Vagina (tissue), 2 donors: Measurements from ENCODE around the gene ITPK1. TPM values are rescaled to one million over a fixed set of nuclear protein-coding genes. Genes with fewer than 3 reads are reported as not detected.

Source experiments
- DNase-seq, 2 donors: peaks; one replicate each; pipeline ENCODE4 v3.0.0-alpha.2; 2017; ENCODE audit errors: extremely low spot score in 2 of 2
- H3K27ac ChIP-seq: fragments of 200-600 bp; sonication (generic); one replicate; pipeline ENCODE4 v1.5.1; 2019
- H3K27me3 ChIP-seq: fragments of 200-600 bp; sonication (generic); one replicate; pipeline ENCODE4 v1.5.1; 2019
- H3K36me3 ChIP-seq, 2 donors: fragments of 200-600 bp; sonication (generic); one replicate each; pipeline ENCODE4 v1.5.1; 2017 to 2019
- H3K4me1 ChIP-seq: fragments of 200-600 bp; sonication (generic); one replicate; pipeline ENCODE4 v1.5.1; 2019
- H3K4me3 ChIP-seq, 2 donors: fragments of 200-600 bp; sonication (generic); 1 replicate in 1 of 2; 2 replicates in 1 of 2; pipeline ENCODE4 v1.5.1; 2016 to 2019
- H3K9me3 ChIP-seq: fragments of 200-600 bp; sonication (generic); one replicate; pipeline ENCODE4 v1.5.1; 2019
- POLR2A ChIP-seq, 2 donors: fragments of 450-650 bp; IDR thresholded peaks; one replicate each; pipeline ENCODE4 v1.6.1; 2017; ENCODE audit warnings: antibody characterized with exemption in 2 of 2, mild to moderate bottlenecking in 2 of 2, moderate library complexity in 2 of 2
- POLR2AphosphoS5 ChIP-seq, 2 donors: sonication (generic); formaldehyde crosslinking; IDR thresholded peaks; one replicate each; pipeline ENCODE4 v1.9.0; 2017; ENCODE audit warnings: antibody characterized with exemption in 2 of 2, mild to moderate bottlenecking in 2 of 2, low read depth in 1 of 2; ENCODE audit not compliant: insufficient read depth in 1 of 2
- intact Hi-C: fragments of 100-400 bp; cut with DNase I; formaldehyde crosslinking; loops from one replicate; pipeline ENCODE4 v1.15.1; 2023
- total RNA-seq: library from RNA; depleted of rRNA; stranded (reverse); fragments of >200 nt; gene quantifications from one replicate; pipeline ENCODE4 v1.2.3, GENCODE V29; 2016
- TF ChIP-seq, protein P1 (sequence below), 3 experiments: fragments of 450-650 bp in 2 of 3; fragments of 200-600 bp in 1 of 3; sonication (generic) in 1 of 3; IDR thresholded peaks; one replicate each; pipeline ENCODE4 v1.5.1; 2017 to 2019; ENCODE audit warnings: antibody characterized with exemption in 3 of 3, mild to moderate bottlenecking in 2 of 3, moderate library complexity in 2 of 3

ITPK1 gene
- total RNA-seq, 1 donor from 2014 or later = 49.6 TPM

DNA sequence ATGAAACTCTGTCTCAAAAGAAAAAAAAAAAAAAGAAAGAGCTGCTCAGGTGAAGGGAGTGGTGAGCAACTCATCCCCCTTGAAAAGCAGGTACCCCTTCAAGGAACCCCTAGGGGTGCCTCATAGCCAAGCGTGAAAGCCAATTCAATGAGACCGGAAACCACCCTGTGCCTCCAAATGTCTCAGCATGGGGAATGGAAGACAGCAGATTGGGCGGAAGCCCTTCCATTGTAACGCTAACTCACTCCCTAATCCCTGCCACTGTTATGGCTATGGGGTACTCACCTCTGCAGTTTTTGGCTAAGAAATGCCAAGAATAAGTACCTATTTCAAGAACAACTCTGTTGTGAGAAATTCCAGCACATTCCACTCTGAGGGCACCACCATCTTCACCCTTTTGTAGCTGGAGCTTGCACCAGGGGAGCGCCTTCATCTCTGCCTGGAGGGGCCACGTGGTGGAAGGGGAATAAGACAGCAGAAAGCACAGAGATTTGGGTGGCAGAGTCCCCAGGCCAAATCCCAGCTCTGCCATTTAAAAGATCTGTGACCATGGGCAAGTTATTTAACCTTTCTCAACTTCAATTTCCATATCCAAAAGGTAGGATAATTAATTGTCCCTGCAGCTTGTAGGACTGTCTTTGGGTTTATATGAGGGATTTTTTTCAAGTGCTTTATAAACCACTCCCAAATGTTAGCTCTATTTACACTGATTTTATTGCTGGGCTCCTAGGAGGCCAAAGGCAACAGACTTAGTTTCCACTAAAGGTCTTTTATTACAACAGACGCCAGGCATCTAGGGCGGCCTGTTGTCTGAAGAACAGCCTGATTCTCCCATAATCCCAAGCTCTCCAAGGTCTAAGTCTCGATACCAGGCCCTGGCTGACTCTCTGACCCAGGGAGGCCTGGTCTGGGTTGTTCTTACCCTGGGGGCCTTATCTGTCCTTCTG lies 63.9 kb downstream of the ITPK1 start:
- intact Hi-C loops = no loop called here
- peaks cover 58% of the 10 kb centered on the region for H3K4me1 ChIP-seq
- peak overlapping the region; percentile 71 for H3K27ac ChIP-seq
- no peaks in the 10 kb centered on the region for H3K36me3 ChIP-seq
- no peak for TF ChIP-seq POLR2AphosphoS5 (IDR thresholded peaks at IDR 0.05; ENCODE audit: insufficient read depth in 1 of 2, low read depth in 1 of 2)
- TF ChIP-seq, protein P1, sequence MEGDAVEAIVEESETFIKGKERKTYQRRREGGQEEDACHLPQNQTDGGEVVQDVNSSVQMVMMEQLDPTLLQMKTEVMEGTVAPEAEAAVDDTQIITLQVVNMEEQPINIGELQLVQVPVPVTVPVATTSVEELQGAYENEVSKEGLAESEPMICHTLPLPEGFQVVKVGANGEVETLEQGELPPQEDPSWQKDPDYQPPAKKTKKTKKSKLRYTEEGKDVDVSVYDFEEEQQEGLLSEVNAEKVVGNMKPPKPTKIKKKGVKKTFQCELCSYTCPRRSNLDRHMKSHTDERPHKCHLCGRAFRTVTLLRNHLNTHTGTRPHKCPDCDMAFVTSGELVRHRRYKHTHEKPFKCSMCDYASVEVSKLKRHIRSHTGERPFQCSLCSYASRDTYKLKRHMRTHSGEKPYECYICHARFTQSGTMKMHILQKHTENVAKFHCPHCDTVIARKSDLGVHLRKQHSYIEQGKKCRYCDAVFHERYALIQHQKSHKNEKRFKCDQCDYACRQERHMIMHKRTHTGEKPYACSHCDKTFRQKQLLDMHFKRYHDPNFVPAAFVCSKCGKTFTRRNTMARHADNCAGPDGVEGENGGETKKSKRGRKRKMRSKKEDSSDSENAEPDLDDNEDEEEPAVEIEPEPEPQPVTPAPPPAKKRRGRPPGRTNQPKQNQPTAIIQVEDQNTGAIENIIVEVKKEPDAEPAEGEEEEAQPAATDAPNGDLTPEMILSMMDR (IDR thresholded peaks at IDR 0.05) = no peak
- TF ChIP-seq POLR2A (IDR thresholded peaks at IDR 0.05) = no peak
- H3K27me3 ChIP-seq = no peaks in the 10 kb centered on the region
- no peak overlapping the region for H3K4me3 ChIP-seq
- H3K9me3 ChIP-seq = no peaks in the 10 kb centered on the region
- no peak for DNase-seq

GRCh38 chr14:93050761-93051160 lies 65.0 kb downstream of the ITPK1 start:
- H3K4me1 ChIP-seq = peaks cover 58% of the 10 kb centered on the region

DNA sequence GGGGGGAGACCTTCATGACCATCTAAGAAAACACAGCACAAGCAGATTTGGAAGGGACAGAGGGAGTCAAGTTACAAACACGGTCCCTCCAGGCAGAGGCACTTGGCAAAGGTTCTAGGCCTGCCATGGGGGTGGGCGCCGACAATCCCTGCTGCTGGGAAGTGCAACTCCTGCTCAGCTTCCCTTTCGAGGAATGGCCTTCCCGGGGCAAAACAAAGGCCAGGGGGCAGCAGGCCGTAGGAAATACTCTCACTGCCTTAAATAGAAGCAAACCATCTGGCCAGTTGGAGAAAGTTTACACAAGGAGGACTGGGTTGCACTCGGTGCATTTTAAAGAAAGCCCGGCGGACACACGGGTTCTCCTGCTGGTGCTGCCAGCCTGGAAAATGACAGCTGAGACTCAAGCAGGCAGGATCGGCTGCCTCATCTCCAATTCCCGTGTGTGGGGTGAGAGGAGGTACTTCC lies 65.8 kb downstream of the ITPK1 start:
- DNase-seq = no peak
- H3K4me1 ChIP-seq = peaks cover 58% of the 10 kb centered on the region
- peak; percentile 9 to 58 for TF ChIP-seq POLR2AphosphoS5 (IDR thresholded peaks at IDR 0.05; ENCODE audit: insufficient read depth in 1 of 2, low read depth in 1 of 2)
- TF ChIP-seq, protein P1 (IDR thresholded peaks at IDR 0.05) = no peak
- no peaks in the 10 kb centered on the region for H3K27me3 ChIP-seq
- no peaks in the 10 kb centered on the region for H3K36me3 ChIP-seq
- peak overlapping the region; percentile 46 for H3K27ac ChIP-seq
- no peaks in the 10 kb centered on the region for H3K9me3 ChIP-seq
- H3K4me3 ChIP-seq = no peak overlapping the region
- intact Hi-C loops = loop anchor here (10.0 kb wide), 1 partner anchor 65 kb away; the partner anchor contains the start of gene ITPK1

More at GRCh38 chr14:93050761-93051160, 65.0 kb downstream of the ITPK1 start:
- H3K27ac ChIP-seq = peak overlapping the region; percentile 46
- intact Hi-C loops = no loop called here
- H3K36me3 ChIP-seq = no peaks in the 10 kb centered on the region
- H3K9me3 ChIP-seq = no peaks in the 10 kb centered on the region
- no peaks in the 10 kb centered on the region for H3K27me3 ChIP-seq
- TF ChIP-seq, protein P1 (IDR thresholded peaks at IDR 0.05) = no peak
- TF ChIP-seq POLR2A (IDR thresholded peaks at IDR 0.05) (no peak), POLR2AphosphoS5 (IDR thresholded peaks at IDR 0.05; ENCODE audit: insufficient read depth in 1 of 2, low read depth in 1 of 2) (no peak)
- DNase-seq = no peak
- no peak overlapping the region for H3K4me3 ChIP-seq

GRCh38 chr14:93049315-93049714 lies 66.4 kb downstream of the ITPK1 start:
- H3K4me1 ChIP-seq = peaks cover 59% of the 10 kb centered on the region
- no peak for DNase-seq
- TF ChIP-seq, protein P1 (IDR thresholded peaks at IDR 0.05) = no peak
- TF ChIP-seq POLR2A (IDR thresholded peaks at IDR 0.05) = no peak
- no peak for TF ChIP-seq POLR2AphosphoS5 (IDR thresholded peaks at IDR 0.05; ENCODE audit: insufficient read depth in 1 of 2, low read depth in 1 of 2)
- H3K9me3 ChIP-seq = no peaks in the 10 kb centered on the region
- no peaks in the 10 kb centered on the region for H3K27me3 ChIP-seq
- intact Hi-C loops = loop anchor here (10.0 kb wide), 1 partner anchor 65 kb away; the partner anchor contains the start of gene ITPK1
- peak overlapping the region; percentile 46 for H3K27ac ChIP-seq
- no peaks in the 10 kb centered on the region for H3K36me3 ChIP-seq
- H3K4me3 ChIP-seq = no peak overlapping the region
